Stimulated activated CD4-positive, alpha-beta T cell treated with anti-CD3 and anti-CD28 coated beads, Interleukin-1b, Interleukin-23, amount 100 ng/mL, for 1 hour (primary cell): Measurements from ENCODE around the gene BTNL8.
"Not testable (repeated sequence)": the region's sequence is repeated elsewhere in the genome, so short reads cannot be mapped to it uniquely, and the experiment has no call there.

ENCODE experiments used
- DNase-seq, 2 donors: peaks; one replicate each; pipeline ENCODE4 v3.0.0-alpha.2; 2020; ENCODE audit warnings: low read depth in 2 of 2

BTNL8 gene

GRCh38 chr5:180874804-180875582 lies 24.0 kb upstream of the BTNL8 start:
- no peak for DNase-seq

DNA sequence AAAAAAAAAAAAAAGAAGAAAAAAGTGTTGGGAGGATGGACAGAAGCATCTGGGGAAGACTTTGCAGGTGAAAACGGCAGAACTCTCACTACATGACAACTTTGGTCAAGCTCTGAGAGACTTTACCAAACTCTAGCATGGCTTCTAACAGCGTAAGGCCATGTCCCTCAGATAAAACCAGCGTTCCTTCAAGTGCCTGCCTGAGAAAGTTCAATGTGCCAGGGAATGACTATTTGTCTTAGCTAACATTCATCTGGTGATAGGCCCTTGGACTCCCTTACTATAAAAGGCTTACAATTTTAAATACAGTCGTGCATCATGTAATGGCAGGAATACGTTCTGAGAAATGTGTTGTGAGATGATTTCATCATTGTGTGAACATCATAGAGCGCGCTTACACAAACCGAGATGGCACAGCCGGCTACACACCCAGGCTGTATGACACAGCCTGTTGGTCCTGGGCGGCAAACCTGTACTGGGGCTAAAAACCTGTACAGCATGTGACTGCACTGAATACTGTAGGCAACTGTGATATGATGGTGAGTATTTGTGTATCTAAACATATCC lies 23.0 kb upstream of the BTNL8 start:
- no peak for DNase-seq

GRCh38 chr5:180885845-180886529 lies 13.0 kb upstream of the BTNL8 start:
- not testable (repeated sequence) for DNase-seq

DNA sequence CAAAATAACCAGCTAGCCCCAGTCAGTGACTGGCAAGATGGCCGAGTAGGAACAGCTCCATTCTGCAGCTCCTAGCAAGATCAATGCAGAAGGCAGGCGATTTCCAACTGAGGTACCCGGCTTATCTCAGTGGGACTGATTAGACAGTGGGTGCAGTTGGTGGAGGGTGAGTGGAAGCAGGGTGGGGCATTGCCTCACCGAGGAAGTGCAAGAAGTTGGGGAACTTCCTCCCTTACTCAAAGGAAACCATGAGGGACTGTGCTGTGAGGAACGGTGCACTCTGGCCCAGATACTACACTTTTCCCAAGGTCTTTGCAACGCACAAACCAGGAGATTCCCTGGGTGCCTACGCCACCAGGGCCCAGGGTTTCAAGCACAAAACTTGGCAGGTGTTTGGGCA lies 9.6 kb upstream of the BTNL8 start:
- no peak for DNase-seq

DNA sequence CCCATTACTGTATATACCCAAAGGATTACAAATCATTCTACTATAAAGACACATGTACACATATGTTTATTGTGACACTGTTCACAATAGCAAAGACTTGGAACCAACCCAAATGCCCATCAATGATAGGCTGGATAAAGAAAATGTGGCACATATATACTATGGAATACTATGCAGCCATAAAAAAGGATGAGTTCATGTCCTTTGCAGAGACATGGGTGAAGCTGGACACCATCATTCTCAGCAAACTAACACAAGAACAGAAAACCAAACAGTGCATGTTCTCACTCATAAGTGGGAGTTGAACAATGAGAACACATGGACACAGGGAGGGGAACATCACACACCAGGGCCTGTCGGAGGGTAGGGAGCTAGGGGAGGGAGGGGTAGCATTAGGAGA lies 3.6 kb upstream of the BTNL8 start:
- not testable (repeated sequence) for DNase-seq

GRCh38 chr5:180900178-180900577 lies 1.2 kb downstream of the BTNL8 start:
- DNase-seq, result no peak

- no peak for DNase-seq
These were observed 2.5 kb downstream of the BTNL8 start for GRCh38 chr5:180901319-180902009.

DNA sequence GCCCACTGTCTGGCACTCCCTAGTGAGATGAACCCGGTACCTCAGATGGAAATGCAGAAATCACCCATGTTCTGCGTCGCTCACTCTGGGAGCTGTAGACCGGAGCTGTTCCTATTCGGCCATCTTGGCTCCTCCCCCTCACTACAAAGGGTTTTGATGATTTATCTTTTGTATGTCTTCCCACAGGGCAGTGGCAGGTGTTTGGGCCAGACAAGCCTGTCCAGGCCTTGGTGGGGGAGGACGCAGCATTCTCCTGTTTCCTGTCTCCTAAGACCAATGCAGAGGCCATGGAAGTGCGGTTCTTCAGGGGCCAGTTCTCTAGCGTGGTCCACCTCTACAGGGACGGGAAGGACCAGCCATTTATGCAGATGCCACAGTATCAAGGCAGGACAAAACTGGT lies 9.4 kb downstream of the BTNL8 start:
- no peak for DNase-seq

DNA sequence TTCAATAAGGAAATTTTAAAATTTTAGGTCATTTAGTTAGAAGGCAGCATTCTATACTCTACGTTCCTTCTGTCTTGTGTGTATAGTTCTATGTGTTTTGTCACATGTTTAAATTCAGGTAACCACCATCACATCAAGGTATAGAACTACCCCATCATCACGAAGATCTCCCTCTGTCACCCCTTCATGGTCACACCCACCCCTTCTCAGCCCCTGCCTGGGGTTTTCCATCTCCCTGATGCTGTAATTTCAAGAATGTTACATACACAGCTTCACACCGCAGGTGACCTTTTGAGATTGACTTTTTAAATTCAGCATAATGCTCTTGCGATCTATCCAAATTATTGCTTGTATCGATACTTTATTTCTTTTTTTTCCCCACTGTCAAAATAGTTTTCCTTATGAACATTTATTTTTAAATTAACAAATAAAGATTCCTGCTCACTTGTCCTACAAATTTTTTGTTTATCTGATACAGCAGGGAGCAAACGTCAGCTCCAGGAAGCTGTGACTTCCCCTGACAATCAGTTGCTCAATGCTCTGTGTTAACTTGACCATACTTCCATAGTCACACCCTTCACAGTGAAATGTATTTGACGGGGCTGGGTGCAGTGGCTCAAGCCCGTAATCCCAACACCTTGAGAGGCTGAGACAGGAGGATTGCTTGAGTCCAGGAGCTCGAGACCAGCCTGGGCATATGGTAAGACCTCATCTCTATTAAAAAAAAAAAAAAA lies 10.2 kb downstream of the BTNL8 start:
- no peak for DNase-seq

- DNase-seq, result no peak
These were observed 10.8 kb downstream of the BTNL8 start for GRCh38 chr5:180909782-180910181.

DNA sequence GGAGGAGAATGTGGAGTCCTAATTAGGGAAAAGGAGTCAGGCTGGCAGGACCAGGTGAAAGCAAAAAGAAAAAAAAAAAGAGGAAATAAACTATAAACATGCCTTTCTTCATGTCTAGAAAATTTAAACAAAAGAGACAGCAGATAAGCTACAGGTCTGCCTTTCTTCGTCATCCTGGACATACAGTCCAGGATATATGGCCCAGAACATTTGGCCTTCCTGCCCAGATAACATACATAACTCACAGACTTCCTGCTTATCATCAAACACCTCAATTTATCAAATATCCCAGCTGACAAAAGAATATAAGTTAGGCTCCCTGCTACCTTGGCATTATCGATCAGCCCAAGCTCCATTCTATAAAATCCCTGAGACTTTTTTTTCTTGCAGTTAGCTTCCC lies 11.2 kb downstream of the BTNL8 start:
- DNase-seq, result no peak

GRCh38 chr5:180910735-180911134 lies 11.8 kb downstream of the BTNL8 start:
- DNase-seq, result no peak

- no peak for DNase-seq
These were observed 15.7 kb downstream of the BTNL8 start for GRCh38 chr5:180914646-180915045.

GRCh38 chr5:180915924-180916323 lies 17.0 kb downstream of the BTNL8 start:
- no peak for DNase-seq

- DNase-seq, result no peak
These were observed 19.4 kb downstream of the BTNL8 start for GRCh38 chr5:180918380-180918779.

- DNase-seq, result no peak
These were observed 21.8 kb downstream of the BTNL8 start for GRCh38 chr5:180920710-180921109.

GRCh38 chr5:180922932-180923331 lies 24.0 kb downstream of the BTNL8 start:
- DNase-seq, result no peak

GRCh38 chr5:180932660-180933059 lies 33.7 kb downstream of the BTNL8 start:
- no peak for DNase-seq

DNA sequence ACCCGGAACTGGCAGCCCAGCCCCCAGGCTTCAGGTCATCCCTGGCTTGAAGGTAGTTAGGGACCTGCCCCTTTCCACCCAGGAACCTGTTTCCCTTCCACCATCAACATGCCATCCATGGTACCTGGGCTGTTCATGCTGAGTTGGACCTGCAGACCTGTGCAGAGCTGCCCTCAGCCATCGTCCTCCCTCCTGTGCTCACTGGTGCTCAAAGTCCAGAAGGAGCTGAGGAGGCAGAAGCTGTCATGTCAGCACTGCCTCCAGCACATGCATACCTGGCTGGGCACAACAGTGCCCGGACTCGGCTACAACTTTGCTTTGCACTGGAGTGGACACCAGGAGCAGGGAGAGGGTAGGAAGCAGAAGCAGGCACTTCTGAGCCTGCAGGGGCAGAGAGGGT lies 36.2 kb downstream of the BTNL8 start:
- no peak for DNase-seq

DNA sequence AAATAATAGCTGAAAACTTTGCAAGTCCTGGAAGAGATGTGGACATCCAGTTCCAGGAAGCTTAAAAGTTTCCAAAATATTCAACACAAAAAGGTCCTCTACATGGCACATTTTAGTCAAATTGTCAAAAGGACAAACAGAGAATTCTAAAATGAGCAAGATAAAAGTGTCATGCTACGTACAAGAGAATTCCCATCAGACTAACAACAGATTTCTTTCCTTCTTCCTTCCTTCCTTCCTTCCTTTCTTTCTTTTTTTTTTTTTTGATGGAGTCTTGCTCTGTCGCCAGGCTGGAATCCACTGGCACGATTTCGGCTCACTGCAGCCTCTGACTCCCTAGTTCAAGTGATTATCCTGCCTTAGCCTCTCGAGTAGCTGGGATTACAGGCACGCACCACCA lies 39.3 kb downstream of the BTNL8 start:
- no peak for DNase-seq

DNA sequence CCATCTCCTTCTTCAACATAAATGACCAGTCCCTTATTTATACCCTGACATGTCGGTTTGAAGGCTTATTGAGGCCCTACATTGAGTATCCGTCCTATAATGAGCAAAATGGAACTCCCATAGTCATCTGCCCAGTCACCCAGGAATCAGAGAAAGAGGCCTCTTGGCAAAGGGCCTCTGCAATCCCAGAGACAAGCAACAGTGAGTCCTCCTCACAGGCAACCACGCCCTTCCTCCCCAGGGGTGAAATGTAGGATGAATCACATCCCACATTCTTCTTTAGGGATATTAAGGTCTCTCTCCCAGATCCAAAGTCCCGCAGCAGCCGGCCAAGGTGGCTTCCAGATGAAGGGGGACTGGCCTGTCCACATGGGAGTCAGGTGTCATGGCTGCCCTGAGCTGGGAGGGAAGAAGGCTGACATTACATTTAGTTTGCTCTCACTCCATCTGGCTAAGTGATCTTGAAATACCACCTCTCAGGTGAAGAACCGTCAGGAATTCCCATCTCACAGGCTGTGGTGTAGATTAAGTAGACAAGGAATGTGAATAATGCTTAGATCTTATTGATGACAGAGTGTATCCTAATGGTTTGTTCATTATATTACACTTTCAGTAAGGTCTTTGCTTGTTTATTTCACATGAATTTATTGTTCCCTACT lies 51.5 kb downstream of the BTNL8 start:
- DNase-seq, result no peak
